ENCODE results near the gene ZSWIM5.
"Not testable (repeated sequence)": the region's sequence is repeated elsewhere in the genome, so short reads cannot be mapped to it uniquely, and the experiment has no call there.

The ZSWIM5 gene

GRCh38 chr1:45001011-45001481 lies 205.4 kb downstream of the ZSWIM5 start:
- DNase-seq = peak; percentile 69

- no peak for DNase-seq
These were observed 207.2 kb downstream of the ZSWIM5 start for GRCh38 chr1:44999232-44999631.

- no peak for DNase-seq
These were observed 210.8 kb downstream of the ZSWIM5 start for GRCh38 chr1:44995467-44996238.

- no peak for DNase-seq
These were observed 212.0 kb downstream of the ZSWIM5 start for GRCh38 chr1:44994309-44994898.

- DNase-seq = no peak
These were observed 217.8 kb downstream of the ZSWIM5 start for GRCh38 chr1:44988531-44989156.

- DNase-seq = peak; percentile 80
These were observed 220.6 kb downstream of the ZSWIM5 start for GRCh38 chr1:44985747-44986359.

GRCh38 chr1:44977372-44977771 lies 229.0 kb downstream of the ZSWIM5 start:
- not testable (repeated sequence) for DNase-seq

- DNase-seq = no peak
These were observed 230.2 kb downstream of the ZSWIM5 start for GRCh38 chr1:44976252-44976651.

- no peak for DNase-seq
These were observed 232.8 kb downstream of the ZSWIM5 start for GRCh38 chr1:44973645-44974044.

GRCh38 chr1:44970317-44970716 lies 236.1 kb downstream of the ZSWIM5 start:
- DNase-seq = peak; percentile 16

Data from hematopoietic multipotent progenitor cell treated with erythropoietin and hydrocortisone succinate and interleukin-3 and kit ligand, for 6 days (in vitro differentiated cells).